Vagina (tissue), 2 donors: ENCODE data around the gene NFU1. TPM values are rescaled to one million over a fixed set of nuclear protein-coding genes. Genes with fewer than 3 reads are reported as not detected.
"Not testable (repeated sequence)": the region's sequence is repeated elsewhere in the genome, so short reads cannot be mapped to it uniquely, and the experiment has no call there.

ENCODE experiments used
- DNase-seq, 2 donors: peaks; one replicate each; pipeline ENCODE4 v3.0.0-alpha.2; 2017; ENCODE audit errors: extremely low spot score in 2 of 2
- H3K27ac ChIP-seq: fragments of 200-600 bp; sonication (generic); one replicate; pipeline ENCODE4 v1.5.1; 2019
- H3K27me3 ChIP-seq: fragments of 200-600 bp; sonication (generic); one replicate; pipeline ENCODE4 v1.5.1; 2019
- H3K36me3 ChIP-seq, 2 donors: fragments of 200-600 bp; sonication (generic); one replicate each; pipeline ENCODE4 v1.5.1; 2017 to 2019
- H3K4me1 ChIP-seq: fragments of 200-600 bp; sonication (generic); one replicate; pipeline ENCODE4 v1.5.1; 2019
- H3K4me3 ChIP-seq, 2 donors: fragments of 200-600 bp; sonication (generic); 1 replicate in 1 of 2; 2 replicates in 1 of 2; pipeline ENCODE4 v1.5.1; 2016 to 2019
- H3K9me3 ChIP-seq: fragments of 200-600 bp; sonication (generic); one replicate; pipeline ENCODE4 v1.5.1; 2019
- POLR2A ChIP-seq, 2 donors: fragments of 450-650 bp; IDR thresholded peaks; one replicate each; pipeline ENCODE4 v1.6.1; 2017; ENCODE audit warnings: antibody characterized with exemption in 2 of 2, mild to moderate bottlenecking in 2 of 2, moderate library complexity in 2 of 2
- POLR2AphosphoS5 ChIP-seq, 2 donors: sonication (generic); formaldehyde crosslinking; IDR thresholded peaks; one replicate each; pipeline ENCODE4 v1.9.0; 2017; ENCODE audit warnings: antibody characterized with exemption in 2 of 2, mild to moderate bottlenecking in 2 of 2, low read depth in 1 of 2; ENCODE audit not compliant: insufficient read depth in 1 of 2
- intact Hi-C: fragments of 100-400 bp; cut with DNase I; formaldehyde crosslinking; loops from one replicate; pipeline ENCODE4 v1.15.1; 2023
- total RNA-seq: library from RNA; depleted of rRNA; stranded (reverse); fragments of >200 nt; gene quantifications from one replicate; pipeline ENCODE4 v1.2.3, GENCODE V29; 2016
- TF ChIP-seq, protein P1 (sequence below), 3 experiments: fragments of 450-650 bp in 2 of 3; fragments of 200-600 bp in 1 of 3; sonication (generic) in 1 of 3; IDR thresholded peaks; one replicate each; pipeline ENCODE4 v1.5.1; 2017 to 2019; ENCODE audit warnings: antibody characterized with exemption in 3 of 3, mild to moderate bottlenecking in 2 of 3, moderate library complexity in 2 of 3

Gene NFU1
- total RNA-seq, 1 donor from 2014 or later: 64.8 TPM

DNA sequence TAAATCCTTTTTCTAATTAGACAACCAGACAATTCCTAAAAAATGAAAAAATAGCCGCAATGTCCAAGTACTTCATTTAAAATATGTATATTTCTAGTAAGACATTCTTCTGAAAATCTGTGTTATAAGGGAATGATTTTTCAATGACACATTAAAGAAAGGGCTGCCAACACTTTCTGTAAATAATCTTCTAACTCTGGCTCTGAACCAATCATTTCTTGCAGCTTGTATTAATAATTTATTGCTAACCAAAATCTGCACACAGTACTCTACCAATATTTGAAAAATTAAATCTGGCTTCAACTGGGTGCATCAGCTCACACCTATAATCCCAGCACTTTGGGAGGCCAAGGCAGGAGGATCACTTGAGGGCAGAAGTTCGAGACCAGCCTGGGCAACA lies 8.3 kb downstream of the NFU1 start:
- no peaks in the 10 kb centered on the region for H3K4me1 ChIP-seq
- H3K27me3 ChIP-seq: no peaks in the 10 kb centered on the region
- no peak overlapping the region for H3K27ac ChIP-seq
- no peaks in the 10 kb centered on the region for H3K9me3 ChIP-seq
- TF ChIP-seq POLR2A (IDR thresholded peaks at IDR 0.05): no peak
- TF ChIP-seq, protein P1, sequence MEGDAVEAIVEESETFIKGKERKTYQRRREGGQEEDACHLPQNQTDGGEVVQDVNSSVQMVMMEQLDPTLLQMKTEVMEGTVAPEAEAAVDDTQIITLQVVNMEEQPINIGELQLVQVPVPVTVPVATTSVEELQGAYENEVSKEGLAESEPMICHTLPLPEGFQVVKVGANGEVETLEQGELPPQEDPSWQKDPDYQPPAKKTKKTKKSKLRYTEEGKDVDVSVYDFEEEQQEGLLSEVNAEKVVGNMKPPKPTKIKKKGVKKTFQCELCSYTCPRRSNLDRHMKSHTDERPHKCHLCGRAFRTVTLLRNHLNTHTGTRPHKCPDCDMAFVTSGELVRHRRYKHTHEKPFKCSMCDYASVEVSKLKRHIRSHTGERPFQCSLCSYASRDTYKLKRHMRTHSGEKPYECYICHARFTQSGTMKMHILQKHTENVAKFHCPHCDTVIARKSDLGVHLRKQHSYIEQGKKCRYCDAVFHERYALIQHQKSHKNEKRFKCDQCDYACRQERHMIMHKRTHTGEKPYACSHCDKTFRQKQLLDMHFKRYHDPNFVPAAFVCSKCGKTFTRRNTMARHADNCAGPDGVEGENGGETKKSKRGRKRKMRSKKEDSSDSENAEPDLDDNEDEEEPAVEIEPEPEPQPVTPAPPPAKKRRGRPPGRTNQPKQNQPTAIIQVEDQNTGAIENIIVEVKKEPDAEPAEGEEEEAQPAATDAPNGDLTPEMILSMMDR (IDR thresholded peaks at IDR 0.05): no peak
- no peak for TF ChIP-seq POLR2AphosphoS5 (IDR thresholded peaks at IDR 0.05; ENCODE audit: insufficient read depth in 1 of 2, low read depth in 1 of 2)
- peaks cover 0 to 56% of the 10 kb centered on the region in 2 donors for H3K36me3 ChIP-seq
- intact Hi-C loops: no loop called here
- DNase-seq: no peak
- H3K4me3 ChIP-seq: no peak overlapping the region

DNA sequence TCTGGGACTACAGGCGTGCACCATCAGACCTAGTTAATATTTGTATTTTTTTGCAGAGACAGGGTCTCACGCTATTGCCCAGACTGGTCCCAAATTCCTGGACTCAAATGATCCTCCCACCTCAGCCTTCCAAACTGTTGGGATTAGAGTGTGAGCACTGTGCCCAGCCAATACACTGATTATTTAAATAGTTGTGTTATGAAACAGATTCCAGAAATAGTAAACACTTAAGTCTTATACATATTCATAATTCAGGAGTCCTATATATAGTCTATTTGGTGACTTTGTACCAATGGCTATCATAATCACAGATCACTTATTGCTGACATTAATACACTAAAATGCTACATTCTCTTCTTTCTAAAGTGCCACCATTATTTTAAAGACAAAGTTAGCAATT lies 12.8 kb downstream of the NFU1 start:
- Histone ChIP-seq H3K27ac (no peak overlapping the region), H3K9me3 (no peaks in the 10 kb centered on the region), H3K36me3 (peaks cover 0 to 47% of the 10 kb centered on the region in 2 donors), H3K27me3 (no peaks in the 10 kb centered on the region), H3K4me1 (no peaks in the 10 kb centered on the region), H3K4me3 (no peak overlapping the region)
- DNase-seq: no peak
- TF ChIP-seq, protein P1 (IDR thresholded peaks at IDR 0.05): no peak
- no peak for TF ChIP-seq POLR2AphosphoS5 (IDR thresholded peaks at IDR 0.05; ENCODE audit: insufficient read depth in 1 of 2, low read depth in 1 of 2)
- TF ChIP-seq POLR2A (IDR thresholded peaks at IDR 0.05): no peak
- intact Hi-C loops: no loop called here

DNA sequence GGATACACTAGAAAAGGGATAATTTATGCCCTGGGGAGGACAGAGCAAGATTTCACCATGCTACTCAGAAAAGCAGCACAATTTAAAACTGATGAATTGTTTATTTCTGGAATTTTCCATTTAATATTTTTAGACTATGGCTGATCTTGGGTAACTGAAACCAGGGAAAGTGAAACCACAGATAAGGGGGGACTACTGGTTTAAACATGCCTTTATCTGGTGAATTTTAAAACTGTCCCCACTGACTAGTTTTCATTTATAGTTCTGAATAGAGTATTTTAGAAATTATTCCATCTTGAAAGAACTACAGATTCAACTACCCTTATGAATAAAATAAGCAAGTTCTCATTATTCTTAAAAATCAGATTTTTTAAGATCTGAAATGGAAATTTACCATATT lies 15.0 kb downstream of the NFU1 start:
- no peak for DNase-seq
- no peak overlapping the region for H3K4me3 ChIP-seq

DNA sequence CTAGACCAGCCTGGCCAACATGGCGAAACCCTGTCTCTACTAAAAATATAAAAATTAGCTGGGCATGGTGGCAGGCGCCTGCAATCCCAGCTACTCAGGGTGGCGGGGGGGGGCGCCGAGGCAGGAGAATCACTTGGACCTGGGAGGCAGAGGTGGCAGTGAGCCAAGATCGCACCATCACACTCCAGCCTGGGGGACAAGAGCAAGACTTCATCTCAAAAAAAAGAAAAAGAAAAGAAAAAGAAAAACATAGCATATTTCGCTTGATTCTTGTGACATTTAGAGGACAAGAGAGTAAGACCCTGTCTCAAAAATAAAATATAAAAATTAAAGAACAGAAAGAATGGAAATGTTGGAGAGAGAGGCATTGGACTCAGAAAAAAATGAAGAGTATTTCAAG lies 18.1 kb downstream of the NFU1 start:
- DNase-seq, H3K9me3 ChIP-seq, H3K27ac ChIP-seq, H3K4me1 ChIP-seq, H3K27me3 ChIP-seq, H3K4me3 ChIP-seq, intact Hi-C loops: not testable (repeated sequence)
- peaks cover 0 to 63% of the 10 kb centered on the region in 2 donors for H3K36me3 ChIP-seq

More for the DNA sequence above, 15.0 kb downstream of the NFU1 start:
- TF ChIP-seq POLR2AphosphoS5 (IDR thresholded peaks at IDR 0.05; ENCODE audit: insufficient read depth in 1 of 2, low read depth in 1 of 2) (no peak), POLR2A (IDR thresholded peaks at IDR 0.05) (no peak)
- TF ChIP-seq, protein P1 (IDR thresholded peaks at IDR 0.05): no peak
- Histone ChIP-seq H3K36me3 (peaks cover 0 to 47% of the 10 kb centered on the region in 2 donors), H3K27ac (no peak overlapping the region), H3K27me3 (no peaks in the 10 kb centered on the region), H3K4me1 (no peaks in the 10 kb centered on the region), H3K9me3 (no peaks in the 10 kb centered on the region)
- intact Hi-C loops: no loop called here

DNA sequence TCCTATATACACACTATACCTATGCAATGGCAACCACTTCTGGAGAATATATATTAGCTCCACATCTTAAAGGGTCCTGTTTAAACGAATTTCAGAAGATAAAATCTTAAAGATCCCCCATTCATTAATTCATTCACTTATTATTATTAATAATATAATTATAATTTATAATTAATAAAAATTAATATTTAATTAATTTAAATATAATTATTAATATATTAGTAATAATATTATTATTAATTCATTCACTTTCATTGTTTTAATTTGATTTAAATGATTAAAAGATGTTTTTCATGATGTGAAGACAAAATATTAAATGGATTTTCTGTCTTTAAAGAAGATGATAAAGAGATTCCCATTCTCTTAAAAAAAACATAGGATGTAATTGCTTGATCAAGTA lies 21.1 kb downstream of the NFU1 start:
- H3K4me1 ChIP-seq: no peaks in the 10 kb centered on the region
- H3K27ac ChIP-seq: no peak overlapping the region
- no peaks in the 10 kb centered on the region for H3K9me3 ChIP-seq
- peaks cover 0 to 89% of the 10 kb centered on the region in 2 donors for H3K36me3 ChIP-seq
- no peak for DNase-seq
- no peak overlapping the region for H3K4me3 ChIP-seq
- no peaks in the 10 kb centered on the region for H3K27me3 ChIP-seq
- TF ChIP-seq, protein P1 (IDR thresholded peaks at IDR 0.05): no peak
- TF ChIP-seq POLR2A (IDR thresholded peaks at IDR 0.05): no peak
- no peak for TF ChIP-seq POLR2AphosphoS5 (IDR thresholded peaks at IDR 0.05; ENCODE audit: insufficient read depth in 1 of 2, low read depth in 1 of 2)
- intact Hi-C loops: no loop called here

DNA sequence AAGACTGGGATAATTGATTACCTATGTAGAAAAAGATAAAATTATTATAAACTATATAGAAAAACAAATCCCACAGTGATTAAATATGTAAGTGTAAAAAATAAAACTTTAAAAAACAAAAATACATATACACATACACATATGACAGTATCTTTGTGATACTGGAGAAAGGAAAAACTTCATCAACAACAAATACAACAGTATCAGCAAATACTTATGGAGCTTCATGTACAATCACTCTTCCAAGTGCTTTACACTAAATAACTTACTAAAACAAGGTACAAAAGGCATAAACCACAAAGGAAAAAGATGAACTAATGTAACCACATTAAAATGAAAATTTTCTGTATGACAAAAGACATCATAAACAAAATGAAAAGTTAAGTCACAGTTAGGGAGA lies 26.1 kb downstream of the NFU1 start:
- Histone ChIP-seq H3K27ac (no peak overlapping the region), H3K9me3 (no peaks in the 10 kb centered on the region), H3K4me1 (no peaks in the 10 kb centered on the region), H3K4me3 (no peak overlapping the region), H3K27me3 (no peaks in the 10 kb centered on the region), H3K36me3 (peaks cover 3 to 63% of the 10 kb centered on the region in 2 donors)
- DNase-seq: no peak
- intact Hi-C loops: no loop called here
- TF ChIP-seq, protein P1 (IDR thresholded peaks at IDR 0.05): no peak
- no peak for TF ChIP-seq POLR2AphosphoS5 (IDR thresholded peaks at IDR 0.05; ENCODE audit: insufficient read depth in 1 of 2, low read depth in 1 of 2)
- no peak for TF ChIP-seq POLR2A (IDR thresholded peaks at IDR 0.05)
